Endothelial cell of umbilical vein (primary cell): ENCODE data around the gene DLGAP4. TPM values are rescaled to one million over a fixed set of nuclear protein-coding genes. Genes with fewer than 3 reads are reported as not detected.

ENCODE experiments used
- BruUV-seq: library from RNA; stranded (reverse); fragments of 400-500 nt; replicated peaks from 2 replicates; lab custom pipeline; 2021; lab: Mats Ljungman, UMichigan
- CTCF ChIA-PET: fragments of 300-600, 350-600 bp; sonication (Branson Sonifier 250); formaldehyde crosslinking; loops from one replicate; lab custom pipeline; 2021; ENCODE audit warnings: antibody characterized with exemption, inconsistent platforms; lab: Charles Lee
- POLR2A ChIA-PET: fragments of 300-600, 350-600 bp; sonication (Branson Sonifier 250); formaldehyde crosslinking; loops from one replicate; lab custom pipeline; 2021; ENCODE audit warnings: antibody characterized with exemption, inconsistent platforms; lab: Charles Lee
- DNase-seq: peaks from one replicate; pipeline ENCODE4 v3.0.0-alpha.2; 2011; ENCODE audit warnings: low read depth, low spot score
- FAIRE-seq: peaks from 2 replicates; lab custom pipeline; 2011; peaks lifted over from hg19 to GRCh38; lab: Jason Lieb, UNC
- H2AFZ ChIP-seq: 2 replicates; pipeline ENCODE4 v1.6.0; 2012; ENCODE audit warnings: low read depth, low read length, control low read depth, inconsistent platforms
- H3K27ac ChIP-seq: 2 replicates; pipeline ENCODE4 v1.5.1; 2011; ENCODE audit warnings: low read depth, mild to moderate bottlenecking, control low read depth, low read length, moderate library complexity; ENCODE audit not compliant: insufficient read depth
- H3K27me3 ChIP-seq, 2 experiments: 2 replicates each; pipeline versions ENCODE4 v1.6.0 to v1.6.1; 2011; ENCODE audit warnings: low read length in 2 of 2, mixed read lengths in 1 of 2; ENCODE audit not compliant: control insufficient read depth in 2 of 2, insufficient read depth in 2 of 2
- H3K36me3 ChIP-seq, 2 experiments: 2 replicates in 1 of 2; 3 replicates in 1 of 2; pipeline ENCODE4 v1.5.1; 2011; ENCODE audit warnings: low read length in 2 of 2, mild to moderate bottlenecking in 1 of 2, moderate library complexity in 1 of 2; ENCODE audit not compliant: control insufficient read depth in 2 of 2, insufficient read depth in 2 of 2; ENCODE audit errors: extremely low read depth in 1 of 2
- H3K4me1 ChIP-seq: 3 replicates; pipeline ENCODE4 v1.5.1; 2011; ENCODE audit warnings: mild to moderate bottlenecking, low read length; ENCODE audit not compliant: control insufficient read depth, insufficient read depth; ENCODE audit errors: extremely low read depth
- H3K4me2 ChIP-seq: 2 replicates; pipeline ENCODE4 v1.6.1; 2011; ENCODE audit warnings: low read length, control low read depth, mixed read lengths; ENCODE audit not compliant: insufficient read depth
- H3K4me3 ChIP-seq, 3 experiments: fragments of 200-600 bp in 1 of 3; sonication (generic), shearing (Covaris generic) in 1 of 3; replicated peaks in 1 of 3; 2 replicates each; pipeline ENCODE4 v1.5.1; 2011 to 2016; ENCODE audit warnings: control low read depth in 3 of 3, low read length in 3 of 3, mild to moderate bottlenecking in 2 of 3, inconsistent platforms in 1 of 3, low read depth in 1 of 3, moderate library complexity in 1 of 3; ENCODE audit not compliant: insufficient read depth in 1 of 3
- H3K79me2 ChIP-seq: 2 replicates; pipeline ENCODE4 v1.6.0; 2012; ENCODE audit warnings: low read length, inconsistent platforms; ENCODE audit not compliant: control insufficient read depth, insufficient read depth
- H3K9ac ChIP-seq: replicated peaks from 2 replicates; pipeline ENCODE3; 2011; ENCODE audit warnings: low read length, control low read depth; ENCODE audit not compliant: insufficient read depth; ENCODE audit errors: extremely low read depth
- H3K9me1 ChIP-seq: replicated peaks from 3 replicates; pipeline ENCODE4 v1.6.0; 2011; ENCODE audit warnings: mild to moderate bottlenecking, low read length; ENCODE audit not compliant: control insufficient read depth, insufficient read depth; ENCODE audit errors: extremely low read depth
- H3K9me3 ChIP-seq: replicated peaks from 2 replicates; pipeline ENCODE4 v1.5.1; 2012; ENCODE audit warnings: low read length, inconsistent platforms; ENCODE audit not compliant: control insufficient read depth, insufficient read depth
- H4K20me1 ChIP-seq: replicated peaks from 2 replicates; pipeline ENCODE3; 2011; ENCODE audit warnings: mild to moderate bottlenecking, low read length; ENCODE audit not compliant: control insufficient read depth, insufficient read depth; ENCODE audit errors: extremely low read depth
- EZH2 ChIP-seq: IDR thresholded peaks from 2 replicates; pipeline ENCODE4 v1.6.1; 2012; ENCODE audit warnings: borderline replicate concordance, low read depth, mild to moderate bottlenecking, moderate library complexity, low read length, inconsistent platforms; ENCODE audit not compliant: severe bottlenecking
- FOS ChIP-seq: IDR thresholded peaks from 2 replicates; pipeline ENCODE4 v1.6.1; 2011; ENCODE audit warnings: mild to moderate bottlenecking, low read length, moderate library complexity, borderline replicate concordance; ENCODE audit not compliant: insufficient read depth
- GATA2 ChIP-seq: IDR thresholded peaks from 2 replicates; pipeline ENCODE4 v1.7.0; 2011; ENCODE audit warnings: low read depth, mild to moderate bottlenecking, moderate library complexity, mixed read lengths, low read length; ENCODE audit not compliant: insufficient read length, insufficient read depth
- JUN ChIP-seq: IDR thresholded peaks from 2 replicates; pipeline ENCODE4 v1.6.1; 2011; ENCODE audit warnings: borderline replicate concordance, low read depth; ENCODE audit not compliant: insufficient read length, insufficient read depth
- MYC ChIP-seq: IDR thresholded peaks from one replicate; pipeline ENCODE4 v1.6.1; 2011; ENCODE audit warnings: mild to moderate bottlenecking, low read depth, low read length
- POLR2A ChIP-seq: IDR thresholded peaks from 2 replicates; pipeline ENCODE4 v1.6.1; 2012; ENCODE audit warnings: low read depth, mild to moderate bottlenecking, control low read depth, low read length
- POLR2AphosphoS5 ChIP-seq: IDR thresholded peaks from 2 replicates; pipeline ENCODE4 v1.6.1; 2012; ENCODE audit warnings: low read depth, mild to moderate bottlenecking, control low read depth, low read length, moderate library complexity; ENCODE audit not compliant: insufficient read depth
- dilution Hi-C: fragments of 300-500 bp; cut with MboI; formaldehyde crosslinking; loops from one replicate; pipeline ENCODE4 v1.15.0; 2019; ENCODE audit warnings: low sequenced_read_pairs; ENCODE audit not compliant: extremely low pct_ligation_motif_present
- intact Hi-C: fragments of 100-400 bp; cut with micrococcal nuclease; formaldehyde crosslinking; loops from one replicate; pipeline ENCODE4 v1.10.0; 2022
- polyA plus RNA-seq, 4 experiments: library from polyadenylated mRNA; depleted of rRNA in 3 of 4; stranded (reverse) in 3 of 4; unstranded in 1 of 4; fragments of >200 nt; gene quantifications; 2 replicates each; pipeline versions ENCODE4 v1.2.1 to v1.2.3, GENCODE V29; 2011 to 2012; ENCODE audit warnings: missing spikeins in 1 of 4
- total RNA-seq: library from RNA; stranded (reverse); gene quantifications from 2 replicates; pipeline ENCODE4 v1.2.3, GENCODE V29; 2021
- TF ChIP-seq, protein P1 (sequence below): IDR thresholded peaks from 2 replicates; pipeline ENCODE4 v1.6.1; 2011; ENCODE audit not compliant: insufficient read depth, insufficient read length
- TF ChIP-seq, protein P2 (sequence below), 2 donors: IDR thresholded peaks; 1 replicate in 1 of 2; 2 replicates in 1 of 2; pipeline ENCODE4 v1.5.1; 2011; ENCODE audit warnings: low read length in 2 of 2, mild to moderate bottlenecking in 2 of 2, moderate library complexity in 2 of 2, control low read depth in 1 of 2, inconsistent platforms in 1 of 2, low read depth in 1 of 2; ENCODE audit not compliant: insufficient read depth in 1 of 2; ENCODE audit errors: extremely low read depth in 1 of 2

DLGAP4 gene
- total and polyA plus RNA-seq, 2 donors (not counting 3 experiments of a cell fraction or from before 2014, with no cell fraction given): 57.5 to 125 TPM

DNA sequence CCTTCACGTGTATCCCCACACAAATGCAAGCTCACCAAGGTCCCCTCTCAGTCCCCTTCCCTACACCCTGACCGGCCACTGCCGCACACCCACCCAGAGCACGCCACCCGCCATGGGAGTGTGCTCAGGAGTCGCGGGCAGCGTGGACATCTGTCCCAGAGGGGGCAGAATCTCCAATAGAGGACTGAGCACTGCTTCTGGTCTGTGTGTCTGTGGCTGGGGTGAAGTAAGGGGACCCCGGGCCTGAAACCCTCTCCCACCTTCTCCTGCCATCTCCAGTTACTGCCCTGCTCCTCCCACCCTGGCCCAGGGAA lies 243.4 kb downstream of the DLGAP4 start:
- DNase-seq (no peak), FAIRE-seq (no peak)
- no peak for TF ChIP-seq MYC
- no peak for TF ChIP-seq POLR2A
- no peak for TF ChIP-seq POLR2AphosphoS5
- no peak for TF ChIP-seq GATA2
- TF ChIP-seq, protein P1, sequence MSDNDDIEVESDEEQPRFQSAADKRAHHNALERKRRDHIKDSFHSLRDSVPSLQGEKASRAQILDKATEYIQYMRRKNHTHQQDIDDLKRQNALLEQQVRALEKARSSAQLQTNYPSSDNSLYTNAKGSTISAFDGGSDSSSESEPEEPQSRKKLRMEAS: no peak
- TF ChIP-seq FOS: no peak
- TF ChIP-seq, protein P2, sequence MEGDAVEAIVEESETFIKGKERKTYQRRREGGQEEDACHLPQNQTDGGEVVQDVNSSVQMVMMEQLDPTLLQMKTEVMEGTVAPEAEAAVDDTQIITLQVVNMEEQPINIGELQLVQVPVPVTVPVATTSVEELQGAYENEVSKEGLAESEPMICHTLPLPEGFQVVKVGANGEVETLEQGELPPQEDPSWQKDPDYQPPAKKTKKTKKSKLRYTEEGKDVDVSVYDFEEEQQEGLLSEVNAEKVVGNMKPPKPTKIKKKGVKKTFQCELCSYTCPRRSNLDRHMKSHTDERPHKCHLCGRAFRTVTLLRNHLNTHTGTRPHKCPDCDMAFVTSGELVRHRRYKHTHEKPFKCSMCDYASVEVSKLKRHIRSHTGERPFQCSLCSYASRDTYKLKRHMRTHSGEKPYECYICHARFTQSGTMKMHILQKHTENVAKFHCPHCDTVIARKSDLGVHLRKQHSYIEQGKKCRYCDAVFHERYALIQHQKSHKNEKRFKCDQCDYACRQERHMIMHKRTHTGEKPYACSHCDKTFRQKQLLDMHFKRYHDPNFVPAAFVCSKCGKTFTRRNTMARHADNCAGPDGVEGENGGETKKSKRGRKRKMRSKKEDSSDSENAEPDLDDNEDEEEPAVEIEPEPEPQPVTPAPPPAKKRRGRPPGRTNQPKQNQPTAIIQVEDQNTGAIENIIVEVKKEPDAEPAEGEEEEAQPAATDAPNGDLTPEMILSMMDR (IDR thresholded peaks at IDR 0.05; ENCODE audit: extremely low read depth in 1 of 2, insufficient read depth in 1 of 2, low read depth in 1 of 2, low read length in 2 of 2): no peak
- no peak for TF ChIP-seq JUN
- no peak for TF ChIP-seq EZH2
- ChIA-PET POLR2A (no interaction called here), CTCF (interaction anchor here (1.0 kb wide), 1 partner anchor 21 kb away, joined by 3 read pairs; no protein-coding TSS in a partner anchor)
- Histone ChIP-seq H3K36me3 (peaks cover 0 to 5% of the 10 kb centered on the region in 2 experiments), H2AFZ (no peak overlapping the region), H3K4me1 (no peaks in the 10 kb centered on the region), H3K27me3 (no peaks in the 10 kb centered on the region), H3K4me2 (no peak overlapping the region), H3K9me1 (no peaks in the 10 kb centered on the region), H4K20me1 (no peaks in the 10 kb centered on the region), H3K4me3 (no peak overlapping the region), H3K27ac (no peak overlapping the region), H3K9ac (no peak overlapping the region), H3K9me3 (no peaks in the 10 kb centered on the region), H3K79me2 (no peaks in the 10 kb centered on the region)
- no TSS peak for BruUV-seq
- intact Hi-C loops (no loop called here), dilution Hi-C loops (no loop called here)
